GM10847 (cell line): ENCODE results near the gene CCK.

ENCODE experiments used
- POLR2A ChIP-seq: IDR thresholded peaks from 2 replicates; pipeline ENCODE4 v1.6.1; 2011; ENCODE audit not compliant: insufficient read length; ENCODE audit errors: extremely low read depth

The CCK gene

GRCh38 chr3:42216931-42217333, 49.1 kb downstream of the CCK start:
- TF ChIP-seq POLR2A, result no peak

DNA sequence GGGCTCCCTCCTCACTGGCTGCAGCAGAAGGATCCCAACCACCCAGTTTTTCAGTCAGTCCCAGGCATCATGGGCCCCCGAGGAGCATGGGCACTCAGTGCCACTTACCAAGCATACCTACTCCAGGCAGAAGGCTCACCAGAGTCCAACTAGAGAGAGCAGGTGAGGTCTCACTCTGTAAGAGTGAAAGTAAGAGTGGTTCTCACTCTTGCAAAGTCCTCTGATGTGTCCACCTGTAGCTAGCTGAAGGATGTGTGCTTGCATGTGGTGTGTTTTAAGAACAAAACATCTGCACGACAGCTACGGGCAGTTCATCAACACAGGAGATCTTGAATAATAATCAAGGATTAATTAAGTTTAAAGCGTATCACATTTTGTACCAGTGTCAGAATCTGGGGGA, 49.7 kb downstream of the CCK start:
- TF ChIP-seq POLR2A, result no peak

- no peak for TF ChIP-seq POLR2A
These were observed 51.3 kb downstream of the CCK start for GRCh38 chr3:42214565-42215283.

GRCh38 chr3:42214064-42214463, 51.9 kb downstream of the CCK start:
- TF ChIP-seq POLR2A, result no peak

DNA sequence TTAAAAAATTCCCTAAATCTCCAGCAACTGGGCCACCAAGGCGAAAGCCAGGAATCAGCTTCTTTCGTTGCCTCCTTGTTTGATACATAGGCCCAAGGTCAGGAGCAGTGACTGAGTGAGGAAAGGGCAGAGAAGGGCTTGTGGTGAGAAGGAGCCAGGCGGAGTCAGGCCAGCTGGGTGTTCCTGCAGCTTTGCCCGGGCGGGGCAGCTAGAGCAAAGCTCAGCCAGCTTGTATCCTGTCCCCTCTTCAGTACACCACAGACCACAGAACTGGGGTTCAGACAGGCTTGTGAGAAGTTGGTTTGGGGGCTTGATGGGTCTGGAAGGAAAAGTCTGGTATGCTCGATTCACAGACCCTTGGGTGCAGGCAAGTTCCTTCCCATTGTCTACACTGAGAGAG, 52.6 kb downstream of the CCK start:
- TF ChIP-seq POLR2A, result no peak

- TF ChIP-seq POLR2A, result no peak
These were observed 55.3 kb downstream of the CCK start for GRCh38 chr3:42210726-42211125.

GRCh38 chr3:42209917-42210316, 56.1 kb downstream of the CCK start:
- TF ChIP-seq POLR2A, result no peak
